Mesenchymal stem cell (in vitro differentiated cells and primary cell): ENCODE data around the gene SIM2.
A peak's percentile ranks its signal among the peaks of the same experiment; 100 is the strongest.
"Not testable (repeated sequence)": the region's sequence is repeated elsewhere in the genome, so short reads cannot be mapped to it uniquely, and the experiment has no call there.

Experiments
- DNase-seq: peaks from one replicate; pipeline ENCODE4 v3.0.0-alpha.2; 2013
- H2AFZ ChIP-seq: one replicate; pipeline ENCODE4 v1.6.1; 2013; ENCODE audit warnings: low read depth, mild to moderate bottlenecking, control low read depth, inconsistent platforms, low read length, moderate library complexity
- H2AK5ac ChIP-seq: 2 replicates; pipeline ENCODE4 v1.6.1; 2013; ENCODE audit warnings: low read length, moderate library complexity, mild to moderate bottlenecking, inconsistent platforms; ENCODE audit not compliant: severe bottlenecking
- H2BK120ac ChIP-seq: one replicate; pipeline ENCODE4 v1.6.1; 2013; ENCODE audit warnings: low read depth, mild to moderate bottlenecking, inconsistent platforms, low read length, moderate library complexity
- H2BK12ac ChIP-seq, 2 experiments: one replicate each; pipeline ENCODE4 v1.6.1; 2013; ENCODE audit warnings: inconsistent platforms in 2 of 2, low read length in 2 of 2, mild to moderate bottlenecking in 2 of 2, moderate library complexity in 2 of 2, control low read depth in 1 of 2
- H2BK15ac ChIP-seq: one replicate; pipeline ENCODE4 v1.6.1; 2013; ENCODE audit warnings: mild to moderate bottlenecking, low read depth, inconsistent platforms; ENCODE audit not compliant: poor library complexity, severe bottlenecking
- H2BK5ac ChIP-seq: 2 replicates; pipeline ENCODE4 v1.6.1; 2013; ENCODE audit warnings: low read depth, mild to moderate bottlenecking, low read length, control low read depth, inconsistent platforms; ENCODE audit not compliant: poor library complexity, severe bottlenecking
- H3K14ac ChIP-seq, 2 experiments: one replicate each; pipeline ENCODE4 v1.6.1; 2013; ENCODE audit warnings: inconsistent platforms in 2 of 2, low read length in 2 of 2, control low read depth in 1 of 2, mild to moderate bottlenecking in 1 of 2, moderate library complexity in 1 of 2
- H3K18ac ChIP-seq, 2 experiments: one replicate each; pipeline ENCODE4 v1.6.1; 2013; ENCODE audit warnings: inconsistent platforms in 2 of 2, low read length in 2 of 2, control low read depth in 1 of 2, low read depth in 1 of 2, mild to moderate bottlenecking in 1 of 2
- H3K23ac ChIP-seq, 2 experiments: one replicate each; pipeline ENCODE4 v1.6.1; 2013; ENCODE audit warnings: inconsistent platforms in 2 of 2, low read length in 2 of 2, mild to moderate bottlenecking in 2 of 2, moderate library complexity in 2 of 2, control low read depth in 1 of 2
- H3K27ac ChIP-seq: 2 replicates; pipeline ENCODE4 v1.5.1; 2013; ENCODE audit warnings: mild to moderate bottlenecking, moderate library complexity, low read length, control low read depth, inconsistent platforms; ENCODE audit not compliant: poor library complexity, severe bottlenecking
- H3K27me3 ChIP-seq, 2 experiments: 2 replicates each; pipeline versions ENCODE4 v1.6.1 to v1.7.0; 2013; ENCODE audit warnings: low read length in 2 of 2, mild to moderate bottlenecking in 2 of 2, moderate library complexity in 2 of 2, control low read depth in 1 of 2, inconsistent platforms in 1 of 2; ENCODE audit not compliant: control insufficient read depth in 1 of 2, insufficient read depth in 1 of 2
- H3K36me3 ChIP-seq, 2 experiments: 2 replicates each; pipeline versions ENCODE4 v1.6.1 to v1.7.0; 2013; ENCODE audit warnings: low read length in 2 of 2, control low read depth in 1 of 2, inconsistent platforms in 1 of 2, low read depth in 1 of 2, mild to moderate bottlenecking in 1 of 2; ENCODE audit not compliant: insufficient read depth in 2 of 2, control insufficient read depth in 1 of 2
- H3K4ac ChIP-seq, 2 experiments: one replicate each; pipeline ENCODE4 v1.6.1; 2013; ENCODE audit warnings: inconsistent platforms in 2 of 2, low read length in 2 of 2, mild to moderate bottlenecking in 2 of 2, moderate library complexity in 2 of 2, control low read depth in 1 of 2, low read depth in 1 of 2
- H3K4me1 ChIP-seq: 2 replicates; pipeline ENCODE4 v1.6.1; 2013; ENCODE audit warnings: low read depth, low read length, control low read depth; ENCODE audit not compliant: control insufficient read depth, insufficient read depth
- H3K4me2 ChIP-seq: 2 replicates; pipeline ENCODE4 v1.6.1; 2013; ENCODE audit warnings: low read length, mild to moderate bottlenecking, inconsistent platforms; ENCODE audit not compliant: poor library complexity, severe bottlenecking
- H3K4me3 ChIP-seq, 2 experiments: 2 replicates each; pipeline versions ENCODE4 v1.5.1 to v1.7.0; 2013; ENCODE audit warnings: low read length in 2 of 2, mild to moderate bottlenecking in 2 of 2, control low read depth in 1 of 2, low read depth in 1 of 2; ENCODE audit not compliant: insufficient read depth in 1 of 2
- H3K79me1 ChIP-seq: replicated peaks from 2 replicates; pipeline ENCODE4 v1.6.1; 2013; ENCODE audit warnings: mild to moderate bottlenecking, control low read depth, low read length, inconsistent platforms; ENCODE audit not compliant: poor library complexity, severe bottlenecking
- H3K9ac ChIP-seq: 2 replicates; pipeline ENCODE4 v1.7.0; 2013; ENCODE audit warnings: mild to moderate bottlenecking, low read length, moderate library complexity
- H3K9me3 ChIP-seq: 2 replicates; pipeline ENCODE4 v1.7.0; 2013; ENCODE audit warnings: mild to moderate bottlenecking, low read length; ENCODE audit not compliant: control insufficient read depth
- H4K8ac ChIP-seq: one replicate; pipeline ENCODE4 v1.6.1; 2013; ENCODE audit warnings: inconsistent platforms, mild to moderate bottlenecking, low read length, moderate library complexity
- H4K91ac ChIP-seq: one replicate; pipeline ENCODE4 v1.6.1; 2013; ENCODE audit warnings: mild to moderate bottlenecking, low read length, inconsistent platforms
- WGBS: methylation state at CpG from one replicate; pipeline ENCODE4 v1.1.7; 2013; ENCODE audit warnings: mixed read lengths; 5-methylcytosine and 5-hydroxymethylcytosine counted together

The SIM2 gene

DNA sequence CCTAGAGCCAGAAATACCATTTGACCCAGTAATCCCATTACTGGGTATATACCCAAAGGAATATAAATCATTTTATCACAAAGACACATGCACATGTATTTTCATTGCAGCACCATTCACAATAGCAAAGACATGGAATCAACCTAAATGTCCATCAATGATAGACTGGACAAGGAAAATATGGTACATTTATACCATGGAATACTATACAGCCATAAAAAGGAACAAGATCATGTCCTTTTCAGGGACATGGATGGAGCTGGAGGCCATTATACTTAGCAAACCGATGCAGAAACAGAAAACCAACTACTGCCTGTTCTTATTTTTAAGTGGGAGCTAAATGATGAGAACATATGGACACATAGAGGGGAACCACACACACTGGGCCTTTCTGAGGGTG, 41.6 kb upstream of the SIM2 start:
- not testable (repeated sequence) for H3K4ac ChIP-seq, H3K36me3 ChIP-seq, H3K14ac ChIP-seq, H2BK5ac ChIP-seq, H2BK12ac ChIP-seq, H3K18ac ChIP-seq, DNase-seq, H3K4me1 ChIP-seq, H3K23ac ChIP-seq, H3K27ac ChIP-seq, H3K4me2 ChIP-seq, H2BK15ac ChIP-seq, H3K4me3 ChIP-seq, H2BK120ac ChIP-seq, H4K91ac ChIP-seq, H2AFZ ChIP-seq, H3K79me1 ChIP-seq, H4K8ac ChIP-seq, H3K9me3 ChIP-seq, H2AK5ac ChIP-seq, H3K9ac ChIP-seq
- H3K27me3 ChIP-seq = peaks cover 7 to 43% of the 10 kb centered on the region in 2 experiments
- WGBS = 63% methylated on average over 1 of the region's 1 CpG

DNA sequence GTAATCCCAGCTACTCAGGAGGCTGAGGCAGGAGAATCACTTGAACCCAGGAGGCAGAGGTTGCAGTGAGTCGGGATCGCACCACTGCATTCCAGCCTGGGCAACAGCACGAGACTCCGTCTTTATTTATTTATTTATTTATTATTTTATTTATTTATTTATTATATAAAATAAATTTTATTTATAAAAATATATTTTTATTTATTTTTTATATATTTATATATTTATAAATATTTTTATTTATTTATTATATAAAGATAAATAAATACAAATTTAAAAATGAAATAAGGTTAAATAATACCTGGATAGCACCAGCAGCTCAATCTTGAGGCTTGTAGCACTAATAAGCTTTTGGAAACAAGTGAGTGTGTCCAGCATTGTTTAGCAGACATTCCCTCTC, 40.9 kb upstream of the SIM2 start:
- Histone ChIP-seq H2BK120ac (no peak overlapping the region), H3K9ac (no peak overlapping the region)

DNA sequence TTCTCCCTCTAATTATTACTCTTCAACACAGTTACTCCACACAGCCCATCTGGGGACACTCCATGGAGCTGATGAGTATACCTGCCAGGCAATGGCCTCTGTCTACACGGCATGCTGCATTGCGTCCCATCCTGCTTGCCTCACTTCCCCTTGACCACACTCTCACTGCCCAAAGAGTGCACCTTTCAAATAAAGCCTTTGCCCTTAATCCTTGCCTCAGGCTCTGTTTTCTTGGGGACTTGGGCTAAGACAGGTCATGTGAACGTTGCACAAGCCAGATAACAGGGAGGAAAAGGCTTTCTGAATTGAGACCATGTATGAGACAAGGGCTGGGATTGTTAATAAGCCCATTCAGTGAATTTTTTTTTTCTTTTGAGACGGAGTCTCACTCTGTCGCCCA, 40.0 kb upstream of the SIM2 start:
- H3K36me3 ChIP-seq = no peaks in the 10 kb centered on the region
- no peaks in the 10 kb centered on the region for H3K9me3 ChIP-seq
- no peak overlapping the region for H3K4me2 ChIP-seq
- WGBS = 93% methylated on average over 5 of the region's 5 CpGs
- no peak overlapping the region for H2AK5ac ChIP-seq
- H2BK15ac ChIP-seq = no peak overlapping the region
- H4K8ac ChIP-seq = no peak overlapping the region
- no peak overlapping the region for H3K4me3 ChIP-seq
- H2BK120ac ChIP-seq = no peak overlapping the region
- no peak for DNase-seq
- H3K9ac ChIP-seq = no peak overlapping the region
- H3K4me1 ChIP-seq = peaks cover 4% of the 10 kb centered on the region
- H3K27me3 ChIP-seq = peaks cover 11 to 47% of the 10 kb centered on the region in 2 experiments
- H4K91ac ChIP-seq = no peak overlapping the region
- no peak overlapping the region for H3K14ac ChIP-seq
- no peaks in the 10 kb centered on the region for H3K79me1 ChIP-seq
- H3K27ac ChIP-seq = no peak overlapping the region
- no peak overlapping the region for H3K23ac ChIP-seq
- no peak overlapping the region for H2BK5ac ChIP-seq
- H2AFZ ChIP-seq = no peak overlapping the region
- no peak overlapping the region for H3K4ac ChIP-seq
- no peak overlapping the region for H2BK12ac ChIP-seq
- no peak overlapping the region for H3K18ac ChIP-seq

More for the DNA sequence above, 40.9 kb upstream of the SIM2 start:
- no peak overlapping the region for H3K14ac ChIP-seq
- H3K4me2 ChIP-seq = no peak overlapping the region
- H3K79me1 ChIP-seq = no peaks in the 10 kb centered on the region
- no peak overlapping the region for H4K91ac ChIP-seq
- H2AFZ ChIP-seq = no peak overlapping the region
- no peaks in the 10 kb centered on the region for H3K36me3 ChIP-seq
- H4K8ac ChIP-seq = no peak overlapping the region
- no peak overlapping the region for H2BK5ac ChIP-seq
- H2BK15ac ChIP-seq = no peak overlapping the region
- no peak for DNase-seq
- H3K4ac ChIP-seq = no peak overlapping the region
- no peak overlapping the region for H3K27ac ChIP-seq
- no peak overlapping the region for H2BK12ac ChIP-seq
- no peak overlapping the region for H2AK5ac ChIP-seq
- WGBS = no CpG with 5 or more reads among the region's 4 CpGs
- no peak overlapping the region for H3K23ac ChIP-seq
- no peak overlapping the region for H3K4me3 ChIP-seq
- peaks cover 7 to 38% of the 10 kb centered on the region in 2 experiments for H3K27me3 ChIP-seq
- no peaks in the 10 kb centered on the region for H3K9me3 ChIP-seq
- H3K18ac ChIP-seq = no peak overlapping the region
- no peaks in the 10 kb centered on the region for H3K4me1 ChIP-seq

DNA sequence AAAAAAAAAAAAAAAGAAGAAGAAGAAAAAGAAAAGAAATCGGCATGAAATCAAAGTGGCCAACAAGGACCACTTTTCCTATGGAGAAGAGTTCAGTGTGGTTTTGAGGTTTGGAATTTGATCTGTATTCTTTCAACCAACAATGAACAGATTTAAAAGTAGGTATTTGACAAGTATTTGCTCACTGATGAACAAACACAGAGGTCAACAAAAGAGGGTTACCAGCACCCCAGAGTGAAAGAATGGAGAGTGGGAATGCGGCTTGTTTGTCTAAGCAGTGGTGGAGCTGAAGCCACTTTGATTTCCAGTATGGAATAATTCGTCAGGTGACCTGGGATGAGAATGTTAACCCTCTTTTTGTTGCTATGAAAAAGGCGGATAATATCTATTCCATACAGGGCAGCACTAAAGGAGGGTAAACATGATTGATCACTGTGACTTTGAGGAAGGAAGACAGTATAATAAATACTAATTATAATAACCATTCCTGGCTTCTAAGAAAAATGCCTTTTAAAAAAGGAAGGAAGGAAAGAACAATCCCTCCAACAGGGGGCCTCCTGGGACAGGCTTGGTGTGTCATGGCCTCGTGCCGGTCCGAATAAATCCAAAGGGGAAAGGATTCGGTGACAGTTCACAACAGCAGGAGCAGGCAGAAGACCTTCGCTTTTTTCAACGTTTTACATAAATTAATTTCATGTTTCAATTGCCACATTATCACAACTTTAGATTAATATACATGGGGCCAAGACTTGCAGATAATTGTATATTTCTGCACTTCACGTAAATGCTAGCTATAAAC, 37.2 kb upstream of the SIM2 start:
- H3K4me2 ChIP-seq = no peak overlapping the region
- no peaks in the 10 kb centered on the region for H3K36me3 ChIP-seq

More for the DNA sequence above, 37.2 kb upstream of the SIM2 start:
- H3K9me3 ChIP-seq = no peaks in the 10 kb centered on the region
- H2BK12ac ChIP-seq = no peak overlapping the region
- no peak overlapping the region for H3K9ac ChIP-seq
- H2BK5ac ChIP-seq = no peak overlapping the region
- no peak overlapping the region for H2BK120ac ChIP-seq
- H3K4me1 ChIP-seq = peaks cover 4% of the 10 kb centered on the region
- no peak overlapping the region for H3K14ac ChIP-seq
- H3K4me3 ChIP-seq = no peak overlapping the region
- no peak overlapping the region for H3K18ac ChIP-seq
- H3K27me3 ChIP-seq = peaks cover 26 to 56% of the 10 kb centered on the region in 2 experiments
- WGBS = 42% methylated on average over 7 of the region's 11 CpGs
- H3K27ac ChIP-seq = no peak overlapping the region
- DNase-seq = peak; percentile 48
- no peak overlapping the region for H2AFZ ChIP-seq
- no peak overlapping the region for H3K23ac ChIP-seq
- no peaks in the 10 kb centered on the region for H3K79me1 ChIP-seq
- no peak overlapping the region for H3K4ac ChIP-seq
- H4K91ac ChIP-seq = no peak overlapping the region
- no peak overlapping the region for H2AK5ac ChIP-seq
- no peak overlapping the region for H2BK15ac ChIP-seq
- no peak overlapping the region for H4K8ac ChIP-seq
